HepG2 (cell line): ENCODE measurements around the gene TPX2. TPM values are rescaled to one million over a fixed set of nuclear protein-coding genes. Genes with fewer than 3 reads are reported as not detected.

Experiments used
- ELF3 ChIP-seq: IDR thresholded peaks from 2 replicates; pipeline ENCODE4 v1.6.1; 2016; ENCODE audit warnings: missing genetic modification reagents, missing compliant biosample characterization
- IRF2 ChIP-seq: IDR thresholded peaks from 2 replicates; pipeline ENCODE4 v1.6.1; 2018; ENCODE audit warnings: missing genetic modification reagents, missing compliant biosample characterization
- SALL2 ChIP-seq: sonication (generic); formaldehyde crosslinking; IDR thresholded peaks from 2 replicates; pipeline ENCODE4 v1.8.1; 2023; ENCODE audit warnings: mild to moderate bottlenecking, missing genetic modification reagents, inconsistent platforms
- TEAD3 ChIP-seq: optimal IDR thresholded peaks from 2 replicates; pipeline ENCODE3; 2016; ENCODE audit warnings: borderline replicate concordance
- XRCC5 ChIP-seq: fragments of 200-400 bp; formaldehyde crosslinking; optimal IDR thresholded peaks from 2 replicates; pipeline ENCODE3; 2017; ENCODE audit warnings: mild to moderate bottlenecking, low read length
- ZFP37 ChIP-seq: sonication (generic); formaldehyde crosslinking; IDR thresholded peaks from 2 replicates; pipeline ENCODE4 v1.4.0; 2020; ENCODE audit warnings: missing genetic modification reagents, borderline replicate concordance
- ZIK1 ChIP-seq: sonication (generic); formaldehyde crosslinking; IDR thresholded peaks from 2 replicates; pipeline ENCODE4 v1.5.0; 2020; ENCODE audit warnings: mild to moderate bottlenecking, low read depth, missing genetic modification reagents, borderline replicate concordance
- ZNF253 ChIP-seq: sonication (generic); formaldehyde crosslinking; IDR thresholded peaks from 2 replicates; pipeline ENCODE4 v1.8.0; 2022; ENCODE audit warnings: mild to moderate bottlenecking, missing genetic modification reagents, borderline replicate concordance
- ZNF543 ChIP-seq: sonication (generic); formaldehyde crosslinking; IDR thresholded peaks from 2 replicates; pipeline ENCODE4 v1.4.0; 2020; ENCODE audit warnings: mild to moderate bottlenecking, missing genetic modification reagents
- polyA plus RNA-seq, 8 experiments: library from polyadenylated mRNA; depleted of rRNA in 3 of 8; stranded (reverse) in 7 of 8; unstranded in 1 of 8; fragments of >200 nt; fragmentation: Illumina TruSeq in 4 of 8; extraction: Trizol in 4 of 8; gene quantifications; 2 replicates each; pipeline versions ENCODE4 v1.2.1 to v1.2.3, GENCODE V29; 2011 to 2016; ENCODE audit warnings: low read depth in 4 of 8, missing spikeins in 1 of 8, mixed read lengths in 1 of 8; ENCODE audit not compliant: insufficient read depth in 1 of 8
- total RNA-seq, 5 experiments: library from RNA; depleted of rRNA; stranded (reverse); fragments of >200 nt; fragmentation: Illumina TruSeq; extraction: Trizol; gene quantifications; 2 replicates each; pipeline ENCODE4 v1.2.3, GENCODE V29; 2016; ENCODE audit warnings: low read depth in 1 of 5
- TF ChIP-seq, protein P1 (sequence below): sonication (generic); formaldehyde crosslinking; IDR thresholded peaks from 2 replicates; pipeline ENCODE4 v1.4.0; 2020; ENCODE audit warnings: mild to moderate bottlenecking, missing genetic modification reagents
- TF ChIP-seq, protein P2 (sequence below): sonication (generic); formaldehyde crosslinking; IDR thresholded peaks from 2 replicates; pipeline ENCODE4 v1.9.0; 2022; ENCODE audit warnings: low read depth, missing genetic modification reagents
- TF ChIP-seq, protein P3 (sequence below): sonication (generic); formaldehyde crosslinking; IDR thresholded peaks from 2 replicates; pipeline ENCODE4 v1.4.0; 2020; ENCODE audit warnings: missing genetic modification reagents
- TF ChIP-seq, protein P4 (sequence below): sonication (generic); formaldehyde crosslinking; IDR thresholded peaks from 2 replicates; pipeline ENCODE4 v1.5.0; 2020; ENCODE audit warnings: missing genetic modification reagents
- TF ChIP-seq, protein P5 (sequence below): sonication (generic); formaldehyde crosslinking; IDR thresholded peaks from 2 replicates; pipeline ENCODE4 v1.5.1; 2020; ENCODE audit warnings: mild to moderate bottlenecking, moderate library complexity, missing genetic modification reagents

TPX2 gene
- total and polyA plus RNA-seq, 2 of the 13 experiments (the other 11 are each of a cell fraction or from before 2014, with no cell fraction given) = 34.3 to 124 TPM

DNA sequence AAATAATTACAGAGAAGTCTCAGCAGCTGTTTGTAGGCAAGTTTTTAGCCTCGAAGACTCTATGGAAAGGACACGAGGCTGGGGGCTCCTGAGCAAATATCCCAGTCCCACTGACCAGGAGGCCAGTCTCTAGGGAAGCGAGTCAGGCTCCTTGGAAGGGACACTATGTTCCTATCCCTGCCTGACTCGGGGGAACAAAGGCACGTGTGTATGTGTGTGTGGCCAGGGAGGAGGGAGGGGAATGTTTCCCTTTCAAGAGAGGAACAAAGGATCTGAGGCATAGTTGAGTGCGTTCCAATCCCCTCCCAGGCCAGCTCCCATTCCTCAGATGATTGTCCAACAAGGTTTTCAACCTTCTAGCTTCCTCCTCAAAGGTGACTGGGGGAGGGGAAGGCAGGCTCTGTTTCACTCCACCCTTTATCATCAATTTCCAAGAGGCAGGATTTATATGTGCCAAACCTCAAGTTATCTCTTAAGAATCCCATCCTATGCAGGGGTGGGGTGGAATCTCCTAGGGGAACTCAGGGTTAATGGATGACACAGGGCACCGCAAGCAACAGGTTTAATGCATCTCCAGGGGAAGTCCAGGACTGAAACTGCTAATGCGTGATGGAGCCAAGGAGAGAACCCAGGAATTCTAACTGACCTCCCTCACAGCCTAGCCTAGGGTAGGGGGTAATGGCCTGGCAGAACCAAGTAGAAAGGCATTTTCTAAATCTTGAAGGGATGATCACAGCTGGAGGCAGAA, 26.4 kb upstream of the TPX2 start (continued):
- TF ChIP-seq, protein P1, sequence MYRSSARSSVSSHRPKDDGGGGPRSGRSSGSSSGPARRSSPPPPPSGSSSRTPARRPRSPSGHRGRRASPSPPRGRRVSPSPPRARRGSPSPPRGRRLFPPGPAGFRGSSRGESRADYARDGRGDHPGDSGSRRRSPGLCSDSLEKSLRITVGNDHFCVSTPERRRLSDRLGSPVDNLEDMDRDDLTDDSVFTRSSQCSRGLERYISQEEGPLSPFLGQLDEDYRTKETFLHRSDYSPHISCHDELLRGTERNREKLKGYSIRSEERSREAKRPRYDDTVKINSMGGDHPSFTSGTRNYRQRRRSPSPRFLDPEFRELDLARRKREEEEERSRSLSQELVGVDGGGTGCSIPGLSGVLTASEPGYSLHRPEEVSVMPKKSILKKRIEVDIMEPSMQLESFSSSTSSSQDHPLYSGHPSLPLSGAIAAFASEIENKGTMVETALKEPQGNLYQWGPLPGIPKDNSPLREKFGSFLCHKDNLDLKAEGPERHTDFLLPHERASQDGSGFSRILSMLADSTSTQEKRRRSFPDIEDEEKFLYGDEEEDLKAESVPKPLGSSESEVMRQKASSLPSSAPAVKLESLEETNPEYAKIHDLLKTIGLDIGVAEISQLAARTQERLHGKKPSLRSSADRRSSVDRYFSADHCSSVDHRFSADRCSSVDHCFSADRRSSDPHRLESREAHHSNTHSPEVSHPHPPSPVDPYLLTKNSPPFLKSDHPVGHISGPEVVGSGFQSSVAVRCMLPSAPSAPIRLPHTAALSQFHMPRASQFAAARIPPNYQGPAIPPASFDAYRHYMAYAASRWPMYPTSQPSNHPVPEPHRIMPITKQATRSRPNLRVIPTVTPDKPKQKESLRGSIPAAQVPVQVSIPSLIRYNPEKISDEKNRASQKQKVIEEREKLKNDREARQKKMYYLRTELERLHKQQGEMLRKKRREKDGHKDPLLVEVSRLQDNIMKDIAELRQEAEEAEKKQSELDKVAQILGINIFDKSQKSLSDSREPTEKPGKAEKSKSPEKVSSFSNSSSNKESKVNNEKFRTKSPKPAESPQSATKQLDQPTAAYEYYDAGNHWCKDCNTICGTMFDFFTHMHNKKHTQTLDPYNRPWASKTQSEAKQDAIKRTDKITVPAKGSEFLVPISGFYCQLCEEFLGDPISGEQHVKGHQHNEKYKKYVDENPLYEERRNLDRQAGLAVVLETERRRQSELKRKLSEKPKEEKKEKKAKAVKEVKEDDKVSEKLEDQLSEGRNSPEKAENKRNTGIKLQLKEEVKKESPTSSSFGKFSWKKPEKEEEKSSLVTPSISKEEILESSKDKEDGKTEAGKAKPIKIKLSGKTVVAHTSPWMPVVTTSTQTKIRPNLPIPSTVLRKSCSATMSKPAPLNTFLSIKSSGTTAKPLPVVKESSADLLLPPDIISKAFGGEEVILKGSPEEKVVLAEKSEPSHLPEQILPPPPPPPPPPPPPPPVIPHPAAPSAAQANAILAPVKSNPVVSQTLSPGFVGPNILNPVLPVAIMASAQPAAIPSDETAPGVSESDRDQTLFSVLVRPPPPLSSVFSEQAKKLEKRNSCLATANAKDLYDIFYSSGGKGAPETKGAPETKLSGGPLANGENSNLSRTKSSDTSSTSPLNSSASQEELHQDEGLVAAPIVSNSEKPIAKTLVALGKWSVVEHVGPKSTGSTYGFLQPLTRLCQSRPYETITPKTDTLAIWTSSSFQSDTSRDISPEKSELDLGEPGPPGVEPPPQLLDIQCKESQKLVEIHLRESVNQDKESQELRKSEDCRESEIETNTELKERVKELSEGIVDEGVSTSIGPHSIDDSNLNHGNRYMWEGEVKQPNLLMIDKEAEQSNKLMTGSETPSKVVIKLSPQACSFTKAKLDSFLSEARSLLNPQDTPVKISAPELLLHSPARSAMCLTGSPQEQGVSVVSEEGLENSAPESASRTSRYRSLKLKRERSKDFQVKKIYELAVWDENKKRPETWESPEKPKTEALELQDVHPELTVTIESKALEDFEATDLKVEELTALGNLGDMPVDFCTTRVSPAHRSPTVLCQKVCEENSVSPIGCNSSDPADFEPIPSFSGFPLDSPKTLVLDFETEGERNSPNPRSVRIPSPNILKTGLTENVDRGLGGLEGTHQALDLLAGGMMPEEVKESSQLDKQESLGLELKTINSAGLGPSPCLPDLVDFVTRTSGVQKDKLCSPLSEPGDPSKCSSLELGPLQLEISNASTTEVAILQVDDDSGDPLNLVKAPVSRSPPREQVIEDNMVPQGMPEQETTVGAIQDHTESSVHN (CRISPR knock-in tag) = 0 out of 2 replicates have a peak, but pooled peaks have one; percentile 28
- TF ChIP-seq, protein P2, sequence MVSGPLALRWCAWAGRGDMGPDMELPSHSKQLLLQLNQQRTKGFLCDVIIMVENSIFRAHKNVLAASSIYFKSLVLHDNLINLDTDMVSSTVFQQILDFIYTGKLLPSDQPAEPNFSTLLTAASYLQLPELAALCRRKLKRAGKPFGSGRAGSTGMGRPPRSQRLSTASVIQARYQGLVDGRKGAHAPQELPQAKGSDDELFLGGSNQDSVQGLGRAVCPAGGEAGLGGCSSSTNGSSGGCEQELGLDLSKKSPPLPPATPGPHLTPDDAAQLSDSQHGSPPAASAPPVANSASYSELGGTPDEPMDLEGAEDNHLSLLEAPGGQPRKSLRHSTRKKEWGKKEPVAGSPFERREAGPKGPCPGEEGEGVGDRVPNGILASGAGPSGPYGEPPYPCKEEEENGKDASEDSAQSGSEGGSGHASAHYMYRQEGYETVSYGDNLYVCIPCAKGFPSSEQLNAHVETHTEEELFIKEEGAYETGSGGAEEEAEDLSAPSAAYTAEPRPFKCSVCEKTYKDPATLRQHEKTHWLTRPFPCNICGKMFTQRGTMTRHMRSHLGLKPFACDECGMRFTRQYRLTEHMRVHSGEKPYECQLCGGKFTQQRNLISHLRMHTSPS (CRISPR knock-in tag) = no peak
- 0 out of 2 replicates have a peak, but pooled peaks have one; percentile 54 for TF ChIP-seq ZNF543
- peak; percentile 83; the same call in 1 of the 2 replicates for TF ChIP-seq ELF3 (CRISPR knock-in tag)
- TF ChIP-seq ZIK1 (CRISPR knock-in tag) = no peak
- TF ChIP-seq ZFP37 (CRISPR knock-in tag) = no peak
- TF ChIP-seq, protein P3, sequence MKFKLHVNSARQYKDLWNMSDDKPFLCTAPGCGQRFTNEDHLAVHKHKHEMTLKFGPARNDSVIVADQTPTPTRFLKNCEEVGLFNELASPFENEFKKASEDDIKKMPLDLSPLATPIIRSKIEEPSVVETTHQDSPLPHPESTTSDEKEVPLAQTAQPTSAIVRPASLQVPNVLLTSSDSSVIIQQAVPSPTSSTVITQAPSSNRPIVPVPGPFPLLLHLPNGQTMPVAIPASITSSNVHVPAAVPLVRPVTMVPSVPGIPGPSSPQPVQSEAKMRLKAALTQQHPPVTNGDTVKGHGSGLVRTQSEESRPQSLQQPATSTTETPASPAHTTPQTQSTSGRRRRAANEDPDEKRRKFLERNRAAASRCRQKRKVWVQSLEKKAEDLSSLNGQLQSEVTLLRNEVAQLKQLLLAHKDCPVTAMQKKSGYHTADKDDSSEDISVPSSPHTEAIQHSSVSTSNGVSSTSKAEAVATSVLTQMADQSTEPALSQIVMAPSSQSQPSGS = no peak
- TF ChIP-seq, protein P4, sequence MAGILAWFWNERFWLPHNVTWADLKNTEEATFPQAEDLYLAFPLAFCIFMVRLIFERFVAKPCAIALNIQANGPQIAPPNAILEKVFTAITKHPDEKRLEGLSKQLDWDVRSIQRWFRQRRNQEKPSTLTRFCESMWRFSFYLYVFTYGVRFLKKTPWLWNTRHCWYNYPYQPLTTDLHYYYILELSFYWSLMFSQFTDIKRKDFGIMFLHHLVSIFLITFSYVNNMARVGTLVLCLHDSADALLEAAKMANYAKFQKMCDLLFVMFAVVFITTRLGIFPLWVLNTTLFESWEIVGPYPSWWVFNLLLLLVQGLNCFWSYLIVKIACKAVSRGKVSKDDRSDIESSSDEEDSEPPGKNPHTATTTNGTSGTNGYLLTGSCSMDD (CRISPR knock-in tag) = no peak
- no peak for TF ChIP-seq SALL2 (CRISPR knock-in tag)
- peak; percentile 79 for TF ChIP-seq XRCC5
- TF ChIP-seq, protein P5, sequence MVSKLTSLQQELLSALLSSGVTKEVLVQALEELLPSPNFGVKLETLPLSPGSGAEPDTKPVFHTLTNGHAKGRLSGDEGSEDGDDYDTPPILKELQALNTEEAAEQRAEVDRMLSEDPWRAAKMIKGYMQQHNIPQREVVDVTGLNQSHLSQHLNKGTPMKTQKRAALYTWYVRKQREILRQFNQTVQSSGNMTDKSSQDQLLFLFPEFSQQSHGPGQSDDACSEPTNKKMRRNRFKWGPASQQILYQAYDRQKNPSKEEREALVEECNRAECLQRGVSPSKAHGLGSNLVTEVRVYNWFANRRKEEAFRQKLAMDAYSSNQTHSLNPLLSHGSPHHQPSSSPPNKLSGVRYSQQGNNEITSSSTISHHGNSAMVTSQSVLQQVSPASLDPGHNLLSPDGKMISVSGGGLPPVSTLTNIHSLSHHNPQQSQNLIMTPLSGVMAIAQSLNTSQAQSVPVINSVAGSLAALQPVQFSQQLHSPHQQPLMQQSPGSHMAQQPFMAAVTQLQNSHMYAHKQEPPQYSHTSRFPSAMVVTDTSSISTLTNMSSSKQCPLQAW = peak; percentile 81
- TF ChIP-seq IRF2 (CRISPR knock-in tag) = peak; percentile 12; the same call in 1 of the 2 replicates
- no peak for TF ChIP-seq ZNF253 (CRISPR knock-in tag)
- TF ChIP-seq TEAD3 = peak; percentile 96
